Stimulated activated naive CD8-positive, alpha-beta T cell treated with anti-CD3 and anti-CD28 coated beads, Interleukin-15, Interleukin-2, amounts not matched to agents 100 U/mL and 50 U/mL, for 24 hours (primary cell): ENCODE results near the gene KCNH8.
"Not testable (repeated sequence)": the region's sequence is repeated elsewhere in the genome, so short reads cannot be mapped to it uniquely, and the experiment has no call there.

Source experiments
- ATAC-seq: fragments of 150-1000 bp; cut with Tn5 transposase; one replicate; pipeline ENCODE4 v1.10.0; 2021
- DNase-seq: peaks from one replicate; pipeline ENCODE4 v3.0.0; 2021

Gene KCNH8

GRCh38 chr3:19147905-19148767, at the start of gene KCNH8:
TSS of gene KCNH8 (plus strand) at chr3:19148510. CDS start at chr3:19148720, 210 bp downstream.
- DNase-seq (peak; percentile 42), ATAC-seq (no peak)

DNA sequence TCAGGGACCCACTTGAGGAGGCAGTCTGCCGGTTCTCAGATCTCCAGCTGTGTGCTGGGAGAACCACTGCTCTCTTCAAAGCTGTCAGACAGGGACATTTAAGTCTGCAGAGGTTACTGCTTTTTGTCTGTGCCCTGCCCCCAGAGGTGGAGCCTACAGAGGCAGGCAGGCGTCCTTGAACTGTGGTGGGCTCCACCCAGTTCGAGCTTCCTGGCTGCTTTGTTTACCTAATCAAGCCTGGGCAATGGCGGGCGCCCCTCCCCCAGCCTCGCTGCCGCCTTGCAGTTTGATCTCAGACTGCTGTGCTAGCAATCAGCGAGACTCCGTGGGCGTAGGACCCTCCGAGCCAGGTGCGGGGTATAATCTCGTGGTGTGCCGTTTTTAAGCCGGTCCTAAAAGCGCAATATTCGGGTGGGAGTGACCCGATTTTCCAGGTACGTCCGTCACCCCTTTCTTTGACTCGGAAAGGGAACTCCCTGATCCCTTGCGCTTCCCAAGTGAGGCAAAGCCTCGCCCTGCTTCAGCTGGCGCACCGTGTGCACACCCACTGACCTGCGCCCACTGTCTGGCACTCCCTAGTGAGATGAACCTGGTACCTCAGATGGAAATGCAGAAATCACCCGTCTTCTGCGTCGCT, 45.5 kb upstream of the KCNH8 start:
- not testable (repeated sequence) for ATAC-seq
- DNase-seq = peak; percentile 14

GRCh38 chr3:19103510-19103909, 44.8 kb upstream of the KCNH8 start:
- DNase-seq (no peak), ATAC-seq (peak; percentile 28)

GRCh38 chr3:19104459-19104858, 43.9 kb upstream of the KCNH8 start:
- ATAC-seq = no peak
- no peak for DNase-seq

DNA sequence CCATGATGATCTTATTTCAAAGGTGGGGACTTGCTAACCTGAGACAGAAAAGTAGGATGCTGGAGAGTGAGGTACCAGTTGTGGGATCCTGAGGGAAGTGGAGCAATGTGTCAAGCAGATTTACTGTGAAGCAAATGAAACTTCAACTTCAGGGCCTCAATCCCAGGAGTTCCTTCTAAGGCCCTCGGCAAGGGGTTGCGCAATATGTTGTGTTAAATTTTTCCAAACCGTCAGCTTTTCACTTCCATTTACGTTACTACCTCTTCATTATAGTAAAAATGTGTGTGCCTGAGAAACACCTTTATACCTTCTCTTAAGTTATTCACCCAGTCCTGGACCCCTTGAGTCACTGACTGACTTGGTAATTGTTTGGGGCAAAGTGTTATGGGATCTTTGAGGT, 42.5 kb upstream of the KCNH8 start:
- ATAC-seq = no peak
- no peak for DNase-seq

- no peak for ATAC-seq
- DNase-seq = no peak
These were observed 42.0 kb upstream of the KCNH8 start for GRCh38 chr3:19106307-19106706.

DNA sequence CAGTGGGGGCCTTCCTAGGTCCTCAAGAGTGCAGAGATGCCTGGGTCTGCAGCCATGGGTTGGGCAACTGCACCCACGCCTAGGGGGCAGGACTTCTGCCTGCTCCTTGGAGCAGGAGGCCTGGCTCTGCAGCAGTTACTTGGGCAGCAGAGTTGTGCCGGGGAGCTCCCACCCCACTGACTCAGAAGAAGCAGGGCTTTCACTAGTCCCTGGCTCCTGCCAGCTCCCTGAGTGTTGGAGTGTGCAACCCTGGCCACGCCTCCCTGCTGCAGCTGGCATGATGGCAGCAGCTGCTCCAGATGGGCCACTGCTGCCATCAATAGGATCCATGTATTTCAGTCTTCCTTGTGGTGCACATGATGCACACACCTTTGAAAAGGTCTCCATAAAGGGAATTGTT, 40.6 kb upstream of the KCNH8 start:
- no peak for DNase-seq
- no peak for ATAC-seq

GRCh38 chr3:19110335-19110895, 37.9 kb upstream of the KCNH8 start:
- ATAC-seq (no peak), DNase-seq (no peak)

DNA sequence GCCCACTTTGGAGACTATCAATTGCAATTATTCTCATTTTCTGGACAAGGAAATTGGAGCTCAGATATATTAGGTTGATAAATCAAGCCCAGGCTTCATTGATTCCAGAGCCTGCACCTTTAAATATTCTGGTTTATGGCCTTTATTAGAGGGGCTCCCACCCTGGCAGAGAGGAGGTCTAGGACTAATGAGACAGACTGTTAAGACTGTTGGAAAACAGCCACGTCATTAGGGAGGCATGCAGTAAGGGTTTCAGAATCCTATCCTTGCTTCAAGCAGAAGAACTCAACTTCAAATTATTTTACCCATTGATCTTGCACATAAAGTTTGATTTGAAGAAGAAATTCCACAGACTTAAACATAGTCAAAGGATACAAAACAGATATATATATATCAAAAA, 33.8 kb upstream of the KCNH8 start:
- no peak for DNase-seq
- ATAC-seq = no peak

- no peak for DNase-seq
These were observed 32.1 kb upstream of the KCNH8 start for GRCh38 chr3:19116239-19116638.

DNA sequence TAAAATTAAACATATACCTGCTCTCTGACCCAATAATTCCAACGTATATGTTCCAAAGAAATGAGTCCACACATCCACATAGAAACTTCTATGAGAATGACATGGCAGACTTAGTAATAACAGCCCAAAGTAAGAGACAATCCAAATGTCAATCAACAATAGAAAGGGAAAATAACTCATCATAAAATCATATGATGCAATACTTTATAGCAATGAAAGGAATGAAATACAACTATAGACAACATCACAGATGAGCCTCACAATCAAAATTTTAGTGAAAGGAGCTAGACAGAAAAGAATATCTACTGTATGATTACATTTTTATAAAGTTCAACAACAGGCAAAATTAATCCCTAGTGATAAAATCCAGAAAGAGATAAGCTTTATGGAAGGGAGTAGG, 23.6 kb upstream of the KCNH8 start:
- DNase-seq = no peak
- no peak for ATAC-seq

More at GRCh38 chr3:19116239-19116638, 32.1 kb upstream of the KCNH8 start:
- no peak for ATAC-seq

DNA sequence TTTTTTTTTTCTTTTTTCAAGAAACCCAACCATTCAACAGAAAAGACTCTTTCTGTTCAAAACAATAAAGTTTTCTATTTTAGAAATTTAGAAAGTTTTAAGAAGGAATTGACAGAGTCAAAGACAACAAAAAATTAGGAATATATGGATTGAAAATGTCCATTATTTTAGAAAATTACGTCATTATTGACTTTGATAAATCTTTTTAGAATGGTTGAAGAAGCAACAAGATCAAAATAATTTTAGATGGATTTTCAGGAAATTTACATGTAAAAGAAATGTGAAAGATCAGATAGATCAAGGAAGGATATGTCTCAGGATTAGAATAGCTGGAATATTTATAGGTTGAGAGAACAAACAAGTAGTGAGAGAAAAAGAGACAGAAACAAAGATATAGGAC, 8.4 kb upstream of the KCNH8 start:
- ATAC-seq (no peak), DNase-seq (no peak)

GRCh38 chr3:19146685-19147650, 1.3 kb upstream of the KCNH8 start:
- ATAC-seq = peak; percentile 77
- peak; percentile 78 for DNase-seq

GRCh38 chr3:19148768-19149091, 420 bp downstream of the KCNH8 start:
- DNase-seq (no peak), ATAC-seq (no peak)

DNA sequence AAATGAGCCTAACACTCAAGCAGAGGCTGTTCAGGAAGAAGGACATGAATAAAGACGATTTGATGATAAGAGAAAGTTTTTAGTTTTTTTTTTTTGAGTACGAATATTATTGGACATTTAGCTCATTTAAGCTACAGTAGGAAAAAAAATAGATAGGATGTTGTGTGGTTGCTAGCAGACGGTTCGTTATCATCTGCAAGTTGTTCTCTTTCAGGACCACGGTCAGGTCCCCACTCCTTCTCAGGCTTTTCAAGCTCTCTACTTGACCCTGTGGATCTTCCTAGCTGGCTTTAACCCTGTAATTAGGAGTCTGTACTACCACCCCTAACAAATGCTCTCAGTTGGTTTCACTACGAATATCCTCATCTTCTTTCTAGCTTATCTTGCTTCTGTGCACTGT, 1.1 kb downstream of the KCNH8 start:
- ATAC-seq = no peak
- DNase-seq = peak; percentile 37

- ATAC-seq (no peak), DNase-seq (no peak)
These were observed 2.9 kb downstream of the KCNH8 start for GRCh38 chr3:19151171-19151570.

DNA sequence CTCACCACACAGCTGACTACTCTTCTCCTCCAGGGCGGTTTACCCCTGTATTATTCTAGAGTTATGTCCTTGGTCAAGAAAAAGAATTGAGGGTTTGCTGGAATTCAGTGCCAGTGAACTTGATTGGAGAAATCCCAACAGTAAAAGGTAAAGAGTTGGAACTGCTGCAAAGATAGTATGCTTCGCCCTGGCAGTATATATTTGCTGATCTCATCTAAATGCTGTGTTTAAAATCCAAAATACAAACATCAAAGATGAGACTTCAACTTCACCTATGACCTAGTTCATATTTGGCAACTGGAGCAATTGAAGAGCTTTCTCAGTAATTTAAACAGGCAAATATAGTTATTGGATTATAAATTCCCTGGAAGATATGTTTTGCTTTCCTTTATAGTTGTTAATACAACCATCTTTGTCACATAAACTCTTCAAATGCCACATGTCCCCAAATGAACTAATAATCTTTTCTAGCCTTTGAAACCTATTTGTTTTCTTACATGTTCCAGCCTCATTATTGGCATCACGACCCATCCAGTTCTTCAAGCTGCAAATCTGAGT, 6.5 kb downstream of the KCNH8 start:
- DNase-seq (no peak), ATAC-seq (no peak)

DNA sequence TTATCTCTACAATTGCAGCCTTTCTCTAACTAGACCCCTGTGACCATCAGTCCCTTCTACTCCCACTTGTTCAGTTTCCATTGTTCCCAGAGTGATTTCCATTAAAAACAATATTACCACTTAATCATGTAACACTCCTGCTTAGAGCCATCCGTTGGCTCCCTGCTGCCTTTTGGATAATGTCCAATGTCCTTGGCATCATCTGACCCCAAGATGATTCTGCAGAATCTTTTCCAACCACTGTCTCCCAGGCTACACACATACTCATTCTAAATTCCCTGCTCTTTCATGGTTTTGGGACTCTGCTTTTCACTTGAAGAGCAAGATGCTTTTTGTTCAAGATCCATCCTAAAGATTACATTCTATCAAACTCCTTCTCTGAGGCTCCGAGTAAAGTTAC, 7.1 kb downstream of the KCNH8 start:
- ATAC-seq (no peak), DNase-seq (no peak)

- DNase-seq (no peak), ATAC-seq (no peak)
These were observed 11.8 kb downstream of the KCNH8 start for GRCh38 chr3:19159966-19160635.

GRCh38 chr3:19165654-19166053, 17.3 kb downstream of the KCNH8 start:
- DNase-seq (no peak), ATAC-seq (no peak)

DNA sequence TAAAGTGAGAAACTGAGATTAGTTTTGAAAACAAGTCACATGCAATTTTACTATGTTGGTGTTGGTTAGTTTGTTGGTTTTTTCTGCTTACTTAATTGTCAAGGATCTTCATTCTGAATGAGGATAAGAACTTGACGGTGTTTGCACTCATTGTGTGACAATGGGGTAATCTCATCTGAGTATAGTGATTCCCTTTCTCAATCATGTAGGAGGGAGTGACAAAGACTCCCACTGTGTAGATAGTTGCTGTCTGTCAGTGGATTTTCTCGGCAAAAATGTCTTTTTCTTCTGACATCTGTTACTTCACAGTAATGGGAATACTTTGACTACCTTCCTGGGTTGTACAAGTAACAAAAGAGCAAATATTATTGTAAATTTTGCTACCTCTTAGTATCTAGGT, 23.5 kb downstream of the KCNH8 start:
- ATAC-seq = no peak
- no peak for DNase-seq
